Memory B cell (primary cell): Measurements from ENCODE around the gene VAV2.

ENCODE experiments used
- ATAC-seq: fragments of 150-1000 bp; cut with Tn5 transposase; 2 replicates; pipeline ENCODE4 v1.10.0; 2021; ENCODE audit warnings: low read depth, mild to moderate bottlenecking, moderate library complexity
- DNase-seq, 2 donors: peaks; one replicate each; pipeline ENCODE4 v3.0.0; 2022; ENCODE audit warnings: low spot score in 2 of 2
- H3K27ac Mint-ChIP-seq: one replicate; pipeline ENCODE4 v1.8.0; 2022; ENCODE audit warnings: mild to moderate bottlenecking, moderate library complexity, mixed read lengths
- H3K27me3 Mint-ChIP-seq: one replicate; pipeline ENCODE4 v1.8.0; 2022; ENCODE audit warnings: mixed read lengths
- H3K36me3 Mint-ChIP-seq: one replicate; pipeline ENCODE4 v1.8.0; 2022; ENCODE audit warnings: mild to moderate bottlenecking, mixed read lengths
- H3K4me1 Mint-ChIP-seq: one replicate; pipeline ENCODE4 v1.8.0; 2022; ENCODE audit warnings: mixed read lengths
- H3K4me3 Mint-ChIP-seq: one replicate; pipeline ENCODE4 v1.8.0; 2022; ENCODE audit warnings: mild to moderate bottlenecking, moderate library complexity, mixed read lengths
- H3K9me3 Mint-ChIP-seq: one replicate; pipeline ENCODE4 v1.8.0; 2022; ENCODE audit warnings: mixed read lengths

Gene VAV2, protein sequence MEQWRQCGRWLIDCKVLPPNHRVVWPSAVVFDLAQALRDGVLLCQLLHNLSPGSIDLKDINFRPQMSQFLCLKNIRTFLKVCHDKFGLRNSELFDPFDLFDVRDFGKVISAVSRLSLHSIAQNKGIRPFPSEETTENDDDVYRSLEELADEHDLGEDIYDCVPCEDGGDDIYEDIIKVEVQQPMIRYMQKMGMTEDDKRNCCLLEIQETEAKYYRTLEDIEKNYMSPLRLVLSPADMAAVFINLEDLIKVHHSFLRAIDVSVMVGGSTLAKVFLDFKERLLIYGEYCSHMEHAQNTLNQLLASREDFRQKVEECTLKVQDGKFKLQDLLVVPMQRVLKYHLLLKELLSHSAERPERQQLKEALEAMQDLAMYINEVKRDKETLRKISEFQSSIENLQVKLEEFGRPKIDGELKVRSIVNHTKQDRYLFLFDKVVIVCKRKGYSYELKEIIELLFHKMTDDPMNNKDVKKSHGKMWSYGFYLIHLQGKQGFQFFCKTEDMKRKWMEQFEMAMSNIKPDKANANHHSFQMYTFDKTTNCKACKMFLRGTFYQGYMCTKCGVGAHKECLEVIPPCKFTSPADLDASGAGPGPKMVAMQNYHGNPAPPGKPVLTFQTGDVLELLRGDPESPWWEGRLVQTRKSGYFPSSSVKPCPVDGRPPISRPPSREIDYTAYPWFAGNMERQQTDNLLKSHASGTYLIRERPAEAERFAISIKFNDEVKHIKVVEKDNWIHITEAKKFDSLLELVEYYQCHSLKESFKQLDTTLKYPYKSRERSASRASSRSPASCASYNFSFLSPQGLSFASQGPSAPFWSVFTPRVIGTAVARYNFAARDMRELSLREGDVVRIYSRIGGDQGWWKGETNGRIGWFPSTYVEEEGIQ

GRCh38 chr9:133991964-133992779, at the start of gene VAV2:
TSS of gene VAV2 (minus strand) at chr9:133992324. CDS start at chr9:133992278, 46 bp downstream.
- no peaks in the 10 kb centered on the region for H3K27me3 Mint-ChIP-seq
- H3K9me3 Mint-ChIP-seq = no peaks in the 10 kb centered on the region
- peaks cover under 1% of the 10 kb centered on the region for H3K36me3 Mint-ChIP-seq
- H3K27ac Mint-ChIP-seq = peak within 1 kb of the TSS; percentile 51
- peak; percentile 62 for ATAC-seq
- H3K4me1 Mint-ChIP-seq = peaks cover 30% of the 10 kb centered on the region
- peak within 1 kb of the TSS; percentile 92 for H3K4me3 Mint-ChIP-seq
- DNase-seq = peak; percentile 53 to 57

DNA sequence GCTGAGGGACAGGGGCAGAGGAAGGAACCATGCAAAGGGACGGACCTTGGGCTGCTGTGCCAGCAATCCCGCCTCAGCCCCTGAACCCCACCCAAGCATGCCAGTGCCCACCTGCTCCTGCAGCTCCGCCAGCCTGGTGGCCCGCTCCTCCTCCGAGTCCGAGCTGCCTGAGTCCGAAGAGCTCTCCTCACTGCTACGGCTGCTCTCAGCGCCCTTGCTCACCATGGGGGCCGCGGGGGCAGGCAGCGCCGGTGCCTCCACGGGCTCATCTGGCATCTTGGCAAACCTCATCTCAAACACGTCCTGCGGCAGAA, 49.5 kb upstream of the VAV2 start:
- Mint-ChIP-seq H3K36me3 (peaks cover 32% of the 10 kb centered on the region), H3K9me3 (peaks cover 8% of the 10 kb centered on the region), H3K27ac (no peak overlapping the region), H3K4me3 (no peak overlapping the region), H3K4me1 (no peaks in the 10 kb centered on the region), H3K27me3 (no peaks in the 10 kb centered on the region)
- DNase-seq (no peak), ATAC-seq (no peak)

DNA sequence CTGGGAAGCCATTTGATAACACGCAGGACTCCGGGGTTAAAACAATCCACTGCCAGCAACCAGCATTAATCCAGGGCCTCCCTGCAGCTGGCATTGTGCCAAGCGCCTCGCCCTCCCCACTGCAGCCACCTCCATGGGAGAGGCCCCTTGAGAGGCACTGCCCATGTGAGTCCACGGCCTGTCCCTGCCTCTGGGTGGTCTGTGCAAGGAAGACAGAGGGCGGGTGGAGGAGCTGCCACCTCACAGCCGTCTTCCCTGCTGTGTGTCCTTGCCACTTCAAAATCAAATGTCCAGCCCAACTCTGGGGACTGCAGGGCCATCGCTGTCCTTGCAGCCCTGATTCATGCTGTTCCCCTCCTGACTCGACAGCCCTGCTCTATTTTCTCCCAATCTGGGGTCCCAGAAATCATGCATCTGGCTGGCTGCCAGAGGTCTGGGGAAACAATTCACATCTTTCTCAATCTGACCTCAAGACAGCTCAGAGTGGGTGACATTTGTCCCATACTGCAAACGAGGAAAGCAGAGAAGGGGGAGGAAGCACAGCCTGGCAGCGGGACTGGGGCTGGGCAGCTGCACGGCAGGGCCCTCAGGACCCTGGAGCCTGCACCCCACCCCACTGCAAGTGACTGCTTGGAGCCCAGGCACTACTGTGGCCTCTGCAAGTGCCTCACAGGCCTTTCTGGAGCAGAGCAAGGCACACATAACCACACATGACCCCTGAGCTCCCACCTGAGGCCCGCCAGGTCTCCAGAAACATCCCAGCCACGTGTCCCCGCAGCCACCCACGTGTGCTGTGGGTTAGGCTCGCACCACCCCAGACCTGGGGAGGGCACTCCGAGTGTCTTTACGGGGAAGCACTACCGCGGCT, 48.9 kb upstream of the VAV2 start:
- no peaks in the 10 kb centered on the region for H3K27me3 Mint-ChIP-seq
- DNase-seq (no peak), ATAC-seq (no peak)
- no peak overlapping the region for H3K4me3 Mint-ChIP-seq
- H3K27ac Mint-ChIP-seq = no peak overlapping the region
- no peaks in the 10 kb centered on the region for H3K4me1 Mint-ChIP-seq
- peaks cover 37% of the 10 kb centered on the region for H3K36me3 Mint-ChIP-seq
- H3K9me3 Mint-ChIP-seq = peaks cover 8% of the 10 kb centered on the region

DNA sequence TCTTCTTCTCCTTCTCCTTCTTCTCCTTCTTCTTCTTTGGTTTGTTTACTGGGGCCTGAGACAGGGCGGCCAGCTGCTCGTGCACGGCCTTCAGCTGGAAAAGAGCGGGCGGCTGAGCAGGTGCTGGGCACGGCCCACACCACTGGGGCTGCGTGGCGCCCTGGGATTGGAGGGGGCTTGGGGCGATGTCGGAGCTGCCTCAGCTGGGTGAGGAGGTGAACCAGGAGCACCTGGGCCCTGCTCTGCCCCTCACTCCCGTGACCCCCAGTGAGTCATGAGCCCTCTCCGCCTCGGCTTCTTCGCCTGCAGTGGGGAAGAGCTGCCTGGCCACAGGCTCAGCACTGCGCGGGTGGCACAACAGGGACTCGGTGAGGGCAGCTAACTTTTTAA, 48.0 kb upstream of the VAV2 start:
- Mint-ChIP-seq H3K27me3 (no peaks in the 10 kb centered on the region), H3K9me3 (peaks cover 8% of the 10 kb centered on the region), H3K4me1 (no peaks in the 10 kb centered on the region), H3K4me3 (no peak overlapping the region), H3K36me3 (peaks cover 39% of the 10 kb centered on the region), H3K27ac (no peak overlapping the region)
- ATAC-seq (no peak), DNase-seq (no peak)

GRCh38 chr9:134039386-134040175, 47.5 kb upstream of the VAV2 start:
- peak overlapping the region; percentile 62 for H3K27ac Mint-ChIP-seq
- ATAC-seq = no peak
- H3K4me3 Mint-ChIP-seq = no peak overlapping the region
- H3K9me3 Mint-ChIP-seq = peaks cover 8% of the 10 kb centered on the region
- peaks cover 39% of the 10 kb centered on the region for H3K36me3 Mint-ChIP-seq
- H3K27me3 Mint-ChIP-seq = no peaks in the 10 kb centered on the region
- DNase-seq = no peak
- no peaks in the 10 kb centered on the region for H3K4me1 Mint-ChIP-seq

DNA sequence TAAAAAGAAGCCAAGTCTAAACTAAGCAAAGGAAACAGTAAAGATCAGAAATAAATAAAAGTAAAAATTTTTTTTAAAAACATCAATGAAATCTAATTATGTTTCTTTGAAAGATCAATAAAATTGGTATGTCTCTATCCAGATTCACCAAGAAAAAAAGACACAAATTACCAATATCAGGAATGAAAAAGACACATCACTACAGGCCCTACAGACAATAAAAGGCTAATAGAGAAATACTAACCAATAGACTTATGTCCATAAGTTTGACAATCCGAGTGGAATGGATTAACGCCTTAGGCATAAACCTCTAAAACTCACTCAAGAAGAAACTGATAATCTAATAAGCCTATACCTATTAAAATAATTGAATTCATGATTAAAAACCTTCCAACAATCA, 45.5 kb upstream of the VAV2 start:
- Mint-ChIP-seq H3K36me3 (peaks cover 43% of the 10 kb centered on the region), H3K9me3 (peaks cover 8% of the 10 kb centered on the region)

GRCh38 chr9:134036130-134036529, 44.0 kb upstream of the VAV2 start:
- H3K9me3 Mint-ChIP-seq = peaks cover 8% of the 10 kb centered on the region
- no peak overlapping the region for H3K27ac Mint-ChIP-seq
- H3K4me1 Mint-ChIP-seq = no peaks in the 10 kb centered on the region
- H3K4me3 Mint-ChIP-seq = no peak overlapping the region
- ATAC-seq (no peak), DNase-seq (no peak)
- H3K27me3 Mint-ChIP-seq = no peaks in the 10 kb centered on the region
- H3K36me3 Mint-ChIP-seq = peaks cover 40% of the 10 kb centered on the region

More for the DNA sequence above, 45.5 kb upstream of the VAV2 start:
- Mint-ChIP-seq H3K27me3 (no peaks in the 10 kb centered on the region), H3K27ac (no peak overlapping the region), H3K4me3 (no peak overlapping the region), H3K4me1 (no peaks in the 10 kb centered on the region)
- no peak for ATAC-seq
- no peak for DNase-seq

DNA sequence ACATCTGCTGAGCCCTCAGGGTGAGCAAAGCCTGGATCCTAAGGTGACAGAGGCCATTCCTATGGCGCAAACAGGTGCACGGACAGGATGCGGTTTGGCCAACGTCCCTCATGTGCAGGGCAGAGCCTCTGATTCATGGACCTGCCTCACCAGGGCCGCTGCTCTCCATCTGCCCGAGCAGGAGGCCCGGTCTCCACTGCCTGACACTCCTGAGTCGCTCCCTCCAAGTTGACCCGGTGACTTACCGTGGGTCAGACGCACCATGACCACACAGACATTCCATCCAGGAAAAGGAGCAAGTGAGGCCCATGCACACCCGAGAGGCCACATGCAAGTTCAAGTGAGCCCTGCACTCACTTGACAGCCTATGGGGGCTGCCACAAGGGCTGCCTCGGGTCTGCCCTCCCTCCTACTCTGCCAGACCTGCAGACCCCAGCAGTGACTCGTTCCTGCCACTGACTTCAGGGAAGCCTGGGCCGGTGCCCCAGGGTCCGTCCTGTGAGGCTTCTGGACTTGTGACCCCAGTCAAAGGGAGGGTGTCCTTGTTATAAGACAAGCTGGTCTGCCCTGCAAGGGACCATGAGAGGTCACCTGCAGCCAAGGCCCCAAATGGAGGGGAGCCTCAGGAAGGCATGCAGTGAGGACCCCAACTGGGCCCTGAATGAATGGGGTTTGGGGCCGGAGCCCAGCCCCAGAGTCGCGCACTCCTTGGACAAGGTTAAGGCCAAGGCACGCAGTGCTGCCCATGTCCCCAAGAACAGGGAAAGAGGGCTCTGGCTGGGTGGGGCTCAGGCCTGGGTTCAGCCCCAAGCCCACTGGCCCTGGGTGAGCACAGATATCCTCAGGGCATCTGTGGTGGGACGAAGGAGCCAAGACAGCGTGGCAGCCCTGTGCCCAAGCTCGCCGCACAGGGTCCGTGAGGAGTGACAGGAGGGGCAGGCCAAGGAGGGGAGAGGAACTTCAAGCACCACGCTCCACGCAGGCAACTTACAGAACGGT, 43.2 kb upstream of the VAV2 start:
- Mint-ChIP-seq H3K4me1 (no peaks in the 10 kb centered on the region), H3K27ac (no peak overlapping the region), H3K9me3 (peaks cover 8% of the 10 kb centered on the region), H3K36me3 (peaks cover 38% of the 10 kb centered on the region), H3K4me3 (no peak overlapping the region), H3K27me3 (no peaks in the 10 kb centered on the region)
- DNase-seq (no peak), ATAC-seq (no peak)

GRCh38 chr9:134034215-134035040, 42.3 kb upstream of the VAV2 start:
- ATAC-seq (no peak), DNase-seq (no peak)
- no peaks in the 10 kb centered on the region for H3K4me1 Mint-ChIP-seq
- H3K36me3 Mint-ChIP-seq = peaks cover 30% of the 10 kb centered on the region
- H3K27ac Mint-ChIP-seq = no peak overlapping the region
- H3K27me3 Mint-ChIP-seq = no peaks in the 10 kb centered on the region
- H3K4me3 Mint-ChIP-seq = no peak overlapping the region
- H3K9me3 Mint-ChIP-seq = peaks cover 6% of the 10 kb centered on the region

DNA sequence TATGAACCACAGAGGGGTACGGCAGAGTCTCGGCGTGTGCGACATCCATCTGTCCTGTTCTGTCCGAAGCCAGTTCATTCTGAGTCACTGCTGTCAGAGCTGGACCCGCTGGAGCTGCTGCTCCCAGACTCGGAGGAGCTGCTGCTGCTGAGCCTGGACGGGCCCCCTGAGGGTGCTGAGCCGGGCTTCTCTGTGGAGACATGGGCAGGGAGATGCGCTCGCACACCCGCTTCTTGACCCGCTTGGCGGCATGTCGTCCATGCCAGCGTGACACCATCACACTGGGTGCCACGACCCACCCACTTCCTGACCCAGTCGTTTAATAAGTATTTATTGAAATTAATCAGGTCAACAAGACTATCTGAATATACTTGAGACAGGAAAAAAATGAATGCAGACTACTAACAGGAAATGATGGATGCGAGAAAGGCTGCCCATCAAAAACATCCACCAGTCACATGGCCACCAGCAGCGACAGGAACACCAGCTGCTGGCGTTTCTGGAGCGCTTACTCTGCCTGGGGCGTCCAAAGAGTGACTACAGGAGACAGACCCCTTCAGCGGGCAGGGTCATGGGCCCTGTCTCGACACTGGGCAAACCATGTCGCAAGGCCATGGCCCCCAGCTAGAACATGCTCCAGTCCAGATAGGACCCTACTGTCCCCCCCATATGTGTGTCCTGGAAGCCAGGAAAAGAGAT, 41.5 kb upstream of the VAV2 start:
- ATAC-seq (no peak), DNase-seq (no peak)
- no peaks in the 10 kb centered on the region for H3K9me3 Mint-ChIP-seq
- peaks cover 23% of the 10 kb centered on the region for H3K36me3 Mint-ChIP-seq
- H3K4me1 Mint-ChIP-seq = no peaks in the 10 kb centered on the region
- H3K27me3 Mint-ChIP-seq = no peaks in the 10 kb centered on the region
- no peak overlapping the region for H3K4me3 Mint-ChIP-seq
- H3K27ac Mint-ChIP-seq = no peak overlapping the region
